Activated naive CD4-positive, alpha-beta T cell treated with anti-CD3 and anti-CD28 coated beads, Interleukin-2, amount 50 U/mL, for 16 hours (primary cell): Measurements from ENCODE around the gene TMEM187.

Source experiments
- DNase-seq: peaks from one replicate; pipeline ENCODE4 v3.0.0-alpha.2; 2020

TMEM187 gene

GRCh38 chrX:154023276-154024000 is 50.9 kb downstream of the TMEM187 start:
- no peak for DNase-seq

- DNase-seq: no peak
Observed at GRCh38 chrX:154024271-154024670, 51.7 kb downstream of the TMEM187 start.

- DNase-seq: no peak
Observed at GRCh38 chrX:154025230-154025629, 52.7 kb downstream of the TMEM187 start.

GRCh38 chrX:154026136-154027021 is 53.8 kb downstream of the TMEM187 start:
- no peak for DNase-seq

- DNase-seq: no peak
Observed at GRCh38 chrX:154027022-154027402, 54.5 kb downstream of the TMEM187 start.

GRCh38 chrX:154027986-154028385 is 55.4 kb downstream of the TMEM187 start:
- DNase-seq: no peak

- DNase-seq: no peak
Observed at GRCh38 chrX:154028502-154029184, 56.1 kb downstream of the TMEM187 start.

- no peak for DNase-seq
Observed at GRCh38 chrX:154029439-154029838, 56.9 kb downstream of the TMEM187 start.

- no peak for DNase-seq
Observed at GRCh38 chrX:154030266-154030665, 57.7 kb downstream of the TMEM187 start.

- no peak for DNase-seq
Observed at GRCh38 chrX:154030715-154031305, 58.3 kb downstream of the TMEM187 start.

- no peak for DNase-seq
Observed at GRCh38 chrX:154032160-154032559, 59.6 kb downstream of the TMEM187 start.

GRCh38 chrX:154032653-154033052 is 60.1 kb downstream of the TMEM187 start:
- DNase-seq: no peak
